ENCODE measurements around the gene COX19. TPM values are rescaled to one million over a fixed set of nuclear protein-coding genes. Genes with fewer than 3 reads are reported as not detected.

Gene COX19
- total and polyA plus RNA-seq, 2 donors (not counting 1 experiment from before 2014, with no cell fraction given) = 14.7 to 38.3 TPM

DNA sequence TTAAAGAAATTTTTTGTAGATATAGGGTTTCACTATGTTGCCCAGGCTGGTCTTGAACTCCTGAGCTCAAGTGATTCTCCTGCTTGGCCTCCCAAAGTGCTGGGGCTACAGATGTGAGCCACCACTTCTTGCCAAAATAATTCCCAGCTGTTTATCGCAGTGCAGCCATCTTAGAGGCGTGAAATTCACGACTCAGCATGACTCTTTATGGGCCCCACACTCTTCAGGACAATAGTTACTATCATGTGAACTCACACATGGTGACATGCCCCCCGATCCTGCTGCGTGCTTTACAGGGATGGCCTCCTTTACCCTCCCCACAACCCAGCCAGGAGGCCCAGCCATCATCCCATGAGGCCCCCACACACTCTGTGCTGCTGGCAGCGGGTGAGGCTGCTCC, 4.6 kb downstream of the COX19 start:
- Histone ChIP-seq H3K9ac (ENCODE audit: low read length) (no peak overlapping the region), H3K9me3 (ENCODE audit: control extremely low read depth in 1 of 3, control insufficient read depth in 2 of 3, insufficient read depth in 1 of 3, low read length in 2 of 3) (peaks cover 0 to 3% (median 0%) of the 10 kb centered on the region in 3 donors), H3K36me3 (replicated peaks in 1 of 2; ENCODE audit: control extremely low read depth in 1 of 2, control insufficient read depth in 1 of 2, extremely low read depth in 1 of 2, insufficient read depth in 2 of 2, low read length in 1 of 2) (peaks cover 4 to 60% of the 10 kb centered on the region in 2 experiments), H3K4me1 (ENCODE audit: control insufficient read depth in 2 of 2, insufficient read depth in 2 of 2, low read length in 2 of 2) (peaks cover 15 to 21% of the 10 kb centered on the region in 2 donors), H3K4me3 (ENCODE audit: control extremely low read depth in 1 of 5, extremely low read depth in 1 of 5, insufficient read depth in 1 of 5, low read depth in 2 of 5, low read length in 4 of 5) (no peak overlapping the region), H3K27ac (ENCODE audit: low read length in 2 of 2) (no peak overlapping the region), H2AFZ (ENCODE audit: insufficient read depth, low read depth, low read length, poor library complexity, severe bottlenecking) (no peak overlapping the region), H3K27me3 (replicated peaks in 1 of 4; ENCODE audit: control extremely low read depth in 1 of 4, control insufficient read depth in 3 of 4, insufficient read depth in 4 of 4, low read length in 3 of 4) (no peaks in the 10 kb centered on the region), H3K79me2 (ENCODE audit: control insufficient read depth, insufficient read depth, low read length) (peaks cover 58% of the 10 kb centered on the region), H3K4me2 (replicated peaks; ENCODE audit: low read depth, low read length, poor library complexity, severe bottlenecking) (no peak overlapping the region), H4K20me1 (ENCODE audit: control insufficient read depth, insufficient read depth, low read length, poor library complexity, severe bottlenecking) (peaks cover 88% of the 10 kb centered on the region)
- WGBS (ENCODE audit: insufficient coverage) = 91% methylated on average over 4 of the region's 6 CpGs
- POLR2A ChIA-PET = interaction anchor here (0.7 kb wide), 1 partner anchor 24 kb away, joined by 3 read pairs; no protein-coding TSS in a partner anchor
- peaks cover 30% of the 10 kb centered on the region for H3K4me1 Mint-ChIP-seq
- DNase-seq (no peak), ATAC-seq (ENCODE audit: low read depth) (no peak)
- CTCF ChIA-PET = interaction anchor here (1.7 kb wide), 1 partner anchor 205 kb away, joined by 4 read pairs; no protein-coding TSS in a partner anchor
- H3K4me3 Mint-ChIP-seq = no peak overlapping the region
- H3K27me3 Mint-ChIP-seq = no peaks in the 10 kb centered on the region
- TF ChIP-seq EZH2 (IDR thresholded peaks at IDR 0.05; ENCODE audit: borderline replicate concordance, insufficient read depth, low read depth, low read length, poor library complexity, severe bottlenecking) = no peak
- TF ChIP-seq, protein P1, sequence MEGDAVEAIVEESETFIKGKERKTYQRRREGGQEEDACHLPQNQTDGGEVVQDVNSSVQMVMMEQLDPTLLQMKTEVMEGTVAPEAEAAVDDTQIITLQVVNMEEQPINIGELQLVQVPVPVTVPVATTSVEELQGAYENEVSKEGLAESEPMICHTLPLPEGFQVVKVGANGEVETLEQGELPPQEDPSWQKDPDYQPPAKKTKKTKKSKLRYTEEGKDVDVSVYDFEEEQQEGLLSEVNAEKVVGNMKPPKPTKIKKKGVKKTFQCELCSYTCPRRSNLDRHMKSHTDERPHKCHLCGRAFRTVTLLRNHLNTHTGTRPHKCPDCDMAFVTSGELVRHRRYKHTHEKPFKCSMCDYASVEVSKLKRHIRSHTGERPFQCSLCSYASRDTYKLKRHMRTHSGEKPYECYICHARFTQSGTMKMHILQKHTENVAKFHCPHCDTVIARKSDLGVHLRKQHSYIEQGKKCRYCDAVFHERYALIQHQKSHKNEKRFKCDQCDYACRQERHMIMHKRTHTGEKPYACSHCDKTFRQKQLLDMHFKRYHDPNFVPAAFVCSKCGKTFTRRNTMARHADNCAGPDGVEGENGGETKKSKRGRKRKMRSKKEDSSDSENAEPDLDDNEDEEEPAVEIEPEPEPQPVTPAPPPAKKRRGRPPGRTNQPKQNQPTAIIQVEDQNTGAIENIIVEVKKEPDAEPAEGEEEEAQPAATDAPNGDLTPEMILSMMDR (IDR thresholded peaks at IDR 0.05) = no peak
- intact Hi-C loops (cut with micrococcal nuclease) = loop anchor here (10.0 kb wide), 1 partner anchor 186 kb away; no protein-coding TSS in a partner anchor
- no peak overlapping the region for H3K27ac Mint-ChIP-seq
- no peaks in the 10 kb centered on the region for H3K9me3 Mint-ChIP-seq (ENCODE audit: insufficient read depth)

DNA sequence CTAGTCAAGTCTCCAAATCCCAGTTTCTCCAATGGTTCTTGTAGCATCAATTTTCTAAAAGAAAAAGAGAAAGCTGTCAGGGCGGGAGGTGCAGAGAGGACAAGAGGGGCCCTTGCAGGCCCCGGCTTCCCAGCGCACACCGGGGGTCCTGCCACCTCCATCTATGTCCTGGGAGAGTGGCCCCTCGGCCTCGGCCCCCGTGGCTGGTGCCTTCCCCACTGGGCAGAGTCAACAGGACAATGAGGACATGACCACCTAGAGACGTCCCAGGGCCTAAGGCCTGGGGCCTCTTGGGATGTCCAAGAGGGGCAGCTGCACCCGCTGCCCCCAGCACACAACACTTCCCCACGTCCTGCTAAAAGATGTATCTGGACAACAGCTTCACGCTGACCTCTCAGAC, 5.9 kb downstream of the COX19 start:
- no peak for TF ChIP-seq EZH2 (IDR thresholded peaks at IDR 0.05; ENCODE audit: borderline replicate concordance, insufficient read depth, low read depth, low read length, poor library complexity, severe bottlenecking)
- TF ChIP-seq, protein P1 (IDR thresholded peaks at IDR 0.05) = no peak
- H3K79me2 ChIP-seq (ENCODE audit: control insufficient read depth, insufficient read depth, low read length) = peaks cover 53% of the 10 kb centered on the region
- H3K4me3 Mint-ChIP-seq = no peak overlapping the region
- H3K27me3 ChIP-seq (replicated peaks in 1 of 4; ENCODE audit: control extremely low read depth in 1 of 4, control insufficient read depth in 3 of 4, insufficient read depth in 4 of 4, low read length in 3 of 4) = no peaks in the 10 kb centered on the region
- DNase-seq (no peak), ATAC-seq (ENCODE audit: low read depth) (no peak)
- H3K4me1 ChIP-seq (ENCODE audit: control insufficient read depth in 2 of 2, insufficient read depth in 2 of 2, low read length in 2 of 2) = peaks cover 13 to 26% of the 10 kb centered on the region in 2 donors
- 97% methylated on average over 11 of the region's 11 CpGs for WGBS (ENCODE audit: insufficient coverage)
- CTCF ChIA-PET = no interaction called here
- intact Hi-C loops (cut with micrococcal nuclease) = no loop called here
- H3K4me3 ChIP-seq (ENCODE audit: control extremely low read depth in 1 of 5, extremely low read depth in 1 of 5, insufficient read depth in 1 of 5, low read depth in 2 of 5, low read length in 4 of 5) = no peak overlapping the region
- no peaks in the 10 kb centered on the region for H3K9me3 ChIP-seq (ENCODE audit: control extremely low read depth in 1 of 3, control insufficient read depth in 2 of 3, insufficient read depth in 1 of 3, low read length in 2 of 3)
- H3K9me3 Mint-ChIP-seq (ENCODE audit: insufficient read depth) = no peaks in the 10 kb centered on the region
- peaks cover 4 to 60% of the 10 kb centered on the region in 2 experiments for H3K36me3 ChIP-seq (replicated peaks in 1 of 2; ENCODE audit: control extremely low read depth in 1 of 2, control insufficient read depth in 1 of 2, extremely low read depth in 1 of 2, insufficient read depth in 2 of 2, low read length in 1 of 2)
- no peak overlapping the region for H2AFZ ChIP-seq (ENCODE audit: insufficient read depth, low read depth, low read length, poor library complexity, severe bottlenecking)
- peaks cover 38% of the 10 kb centered on the region for H3K4me1 Mint-ChIP-seq
- no peak overlapping the region for H3K4me2 ChIP-seq (replicated peaks; ENCODE audit: low read depth, low read length, poor library complexity, severe bottlenecking)
- H3K27ac ChIP-seq (ENCODE audit: low read length in 2 of 2) = no peak overlapping the region
- H3K27me3 Mint-ChIP-seq = no peaks in the 10 kb centered on the region
- peaks cover 83% of the 10 kb centered on the region for H4K20me1 ChIP-seq (ENCODE audit: control insufficient read depth, insufficient read depth, low read length, poor library complexity, severe bottlenecking)
- no peak overlapping the region for H3K9ac ChIP-seq (ENCODE audit: low read length)
- H3K27ac Mint-ChIP-seq = no peak overlapping the region
- POLR2A ChIA-PET = no interaction called here

Data from B cell (primary cell).